Medulla oblongata (tissue), 1 donor: ENCODE measurements around the gene RECK.

Experiments used
- DNase-seq: peaks from one replicate; pipeline ENCODE4 v3.0.0-alpha.2; 2015; ENCODE audit errors: extremely low spot score

The RECK gene

DNA sequence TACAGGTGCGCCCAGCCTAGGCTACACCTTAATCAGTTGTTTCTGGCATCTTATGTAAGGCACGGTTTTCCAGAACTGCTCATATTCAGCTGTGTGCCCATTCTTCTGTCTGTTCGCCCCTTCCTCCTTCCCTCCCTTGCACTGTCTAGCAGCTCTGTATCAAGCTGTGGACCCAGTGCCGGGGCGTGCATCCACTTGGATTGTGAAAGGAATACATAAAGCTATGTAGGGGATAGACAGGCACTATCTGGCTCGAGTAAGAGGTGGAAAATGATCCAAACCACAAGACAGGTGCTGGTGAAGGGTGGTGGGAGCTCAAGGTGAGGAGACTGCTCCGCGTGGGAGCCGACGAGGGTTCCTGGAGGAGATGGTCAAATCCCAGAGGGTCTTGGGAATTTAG is 101.8 kb downstream of the RECK start:
- DNase-seq = no peak

DNA sequence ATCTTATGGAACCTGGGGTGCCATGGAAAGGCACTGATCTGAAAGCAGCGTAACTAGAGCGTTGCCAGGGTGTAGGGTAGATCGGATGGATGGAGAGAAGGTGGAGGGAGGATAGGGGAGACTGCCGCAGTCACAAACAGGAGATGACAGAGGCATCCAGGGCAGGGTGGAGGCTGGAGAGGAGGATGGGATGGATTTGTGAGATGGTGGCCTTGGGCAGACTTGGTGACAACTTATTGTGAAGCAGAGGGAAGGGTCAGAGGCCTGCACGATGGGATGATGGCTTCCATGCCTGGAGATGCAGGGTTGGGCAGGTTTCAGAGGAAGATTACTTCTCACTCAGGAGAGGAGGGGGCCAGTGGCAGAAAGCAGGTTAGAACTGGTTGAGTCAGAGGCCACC is 102.2 kb downstream of the RECK start:
- DNase-seq = no peak

DNA sequence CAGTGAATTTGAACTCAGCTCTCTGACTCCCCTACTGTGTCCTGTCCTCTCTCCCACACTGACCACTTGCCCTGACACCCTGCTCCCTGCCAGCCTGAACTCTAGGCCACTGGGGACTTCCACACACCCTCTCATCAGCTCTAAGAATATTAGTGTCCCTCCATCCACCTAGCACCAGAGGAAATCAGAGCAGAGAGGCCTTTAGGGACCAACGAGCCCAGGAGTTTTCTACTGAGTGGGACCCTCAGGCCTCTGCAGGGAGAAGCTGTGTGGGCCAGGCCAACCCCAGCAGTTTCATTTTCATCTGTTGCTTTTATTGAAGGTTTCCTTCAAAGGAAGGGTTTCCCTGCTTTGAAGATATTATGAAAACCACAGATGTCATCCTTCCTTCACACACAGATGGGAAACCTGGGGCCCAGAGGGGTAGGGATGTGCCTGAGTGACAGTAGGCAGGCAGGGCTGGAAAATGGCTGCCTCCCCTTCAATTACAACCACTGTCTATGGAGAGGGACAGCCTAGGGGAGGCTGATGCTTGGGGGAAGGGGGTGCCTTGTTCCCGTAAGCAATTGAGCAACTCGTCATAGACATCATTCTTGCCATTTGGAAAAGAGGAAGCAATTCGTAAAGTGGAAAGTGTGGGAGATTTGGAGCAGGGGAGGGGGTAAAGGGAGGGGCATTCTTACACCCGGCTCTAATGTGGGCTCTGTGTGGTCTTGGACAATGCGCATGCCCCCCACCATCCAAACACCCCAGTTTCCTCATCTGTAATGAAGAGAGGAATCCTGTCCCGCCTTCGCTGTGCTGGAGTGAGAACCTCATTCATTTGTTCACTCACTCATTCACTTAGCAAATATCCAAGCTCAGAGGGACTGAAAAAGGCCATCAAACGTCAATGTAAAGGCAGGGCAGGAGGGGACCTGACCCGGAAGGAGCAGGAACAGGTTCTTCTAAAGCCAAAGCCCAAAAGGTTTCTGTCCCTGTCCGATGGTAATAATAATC is 103.7 kb downstream of the RECK start:
- DNase-seq = no peak

DNA sequence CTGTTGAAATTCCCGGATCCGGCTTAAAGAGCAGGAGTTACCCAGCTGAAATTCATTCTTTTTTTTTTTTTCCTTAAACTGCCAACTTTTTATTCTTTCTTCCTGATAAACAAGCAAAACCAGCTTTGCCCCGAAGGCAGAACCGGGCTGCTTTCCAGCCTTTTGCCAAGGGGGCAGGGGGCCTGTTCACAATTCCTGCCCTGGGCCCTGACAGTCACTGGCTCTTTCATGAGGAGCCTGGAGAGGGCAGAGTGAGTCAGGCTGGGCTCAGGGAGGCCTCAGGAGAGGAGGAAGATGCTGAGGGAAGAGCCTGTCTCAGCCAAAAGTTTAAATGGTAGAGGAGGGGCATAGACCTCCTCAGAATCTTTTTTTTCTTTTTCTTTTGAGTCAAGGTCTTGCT is 104.6 kb downstream of the RECK start:
- peak; percentile 66 for DNase-seq

DNA sequence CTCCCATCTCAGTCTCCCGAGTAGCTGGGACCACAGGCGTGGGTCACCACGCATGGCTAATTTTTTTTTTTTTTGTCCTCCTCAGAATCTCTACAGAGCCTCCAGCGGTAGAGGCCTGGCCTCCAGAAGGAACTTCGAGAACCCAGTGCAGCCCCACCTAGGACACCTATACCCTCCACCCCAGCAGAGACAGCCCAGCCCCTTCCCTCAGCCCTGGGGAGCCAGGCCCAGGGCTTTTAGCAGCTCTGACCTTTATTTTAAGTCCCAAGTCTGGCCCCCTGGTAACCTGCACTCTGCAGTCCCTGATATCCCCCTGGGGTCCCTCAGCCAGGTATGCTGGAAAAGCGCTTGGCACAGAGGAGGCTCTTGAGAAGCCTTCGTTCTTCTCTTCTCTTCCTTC is 105.0 kb downstream of the RECK start:
- DNase-seq = no peak

DNA sequence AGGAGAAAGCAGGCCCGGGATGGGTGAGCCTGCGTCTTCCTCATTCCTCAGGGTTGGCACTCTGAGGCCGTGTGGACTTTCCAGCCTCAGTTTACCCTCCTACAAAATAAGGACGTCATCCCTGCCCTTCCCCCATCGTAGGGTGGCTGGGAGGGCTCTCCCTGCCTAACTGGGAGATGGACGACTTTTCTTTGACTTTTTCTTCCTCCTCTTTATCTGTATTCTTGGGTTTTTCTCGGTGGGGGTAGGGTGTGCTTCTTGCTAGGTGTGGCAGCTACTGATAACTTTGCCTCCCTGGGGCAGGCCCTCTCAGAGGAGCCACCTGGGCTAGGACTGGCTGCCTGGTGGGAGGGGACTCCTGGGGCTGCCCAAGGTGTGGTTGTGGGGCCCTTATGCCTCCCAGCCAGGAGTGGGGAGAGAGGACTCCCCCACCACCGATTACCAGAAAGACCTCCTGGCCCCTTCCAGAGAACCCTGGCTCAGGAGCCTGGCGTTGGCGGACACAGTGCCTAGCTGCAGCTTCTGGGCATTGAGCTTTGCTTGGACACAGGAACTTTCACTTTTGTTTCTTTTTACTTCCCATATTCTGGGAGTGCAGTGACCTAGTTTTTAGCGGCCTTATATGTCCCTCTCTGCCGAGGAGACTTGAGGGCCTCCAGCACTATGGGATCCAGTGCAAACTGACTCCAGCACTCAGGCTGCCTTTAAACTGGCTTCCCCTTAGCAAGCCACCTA is 106.0 kb downstream of the RECK start:
- peak; percentile 84 for DNase-seq

DNA sequence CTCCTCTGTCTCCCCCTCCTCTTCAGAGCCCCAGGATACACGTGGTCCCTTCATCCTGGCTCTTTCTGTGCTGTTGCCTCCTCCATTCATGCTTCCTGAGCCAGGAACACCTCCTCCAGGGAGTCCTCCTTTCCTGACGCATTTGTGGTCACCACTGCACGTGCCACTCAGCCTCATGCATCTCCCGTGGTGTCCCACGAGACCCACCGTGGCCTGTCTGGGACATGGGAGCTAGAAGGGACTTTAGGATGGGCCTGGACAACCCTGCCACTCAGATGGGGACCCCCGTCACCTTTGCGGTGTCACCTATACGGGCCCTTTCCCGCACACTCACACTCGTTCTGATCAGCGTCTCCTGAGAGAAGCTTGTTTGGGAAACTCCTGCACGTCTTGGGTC is 106.5 kb downstream of the RECK start:
- DNase-seq = no peak

DNA sequence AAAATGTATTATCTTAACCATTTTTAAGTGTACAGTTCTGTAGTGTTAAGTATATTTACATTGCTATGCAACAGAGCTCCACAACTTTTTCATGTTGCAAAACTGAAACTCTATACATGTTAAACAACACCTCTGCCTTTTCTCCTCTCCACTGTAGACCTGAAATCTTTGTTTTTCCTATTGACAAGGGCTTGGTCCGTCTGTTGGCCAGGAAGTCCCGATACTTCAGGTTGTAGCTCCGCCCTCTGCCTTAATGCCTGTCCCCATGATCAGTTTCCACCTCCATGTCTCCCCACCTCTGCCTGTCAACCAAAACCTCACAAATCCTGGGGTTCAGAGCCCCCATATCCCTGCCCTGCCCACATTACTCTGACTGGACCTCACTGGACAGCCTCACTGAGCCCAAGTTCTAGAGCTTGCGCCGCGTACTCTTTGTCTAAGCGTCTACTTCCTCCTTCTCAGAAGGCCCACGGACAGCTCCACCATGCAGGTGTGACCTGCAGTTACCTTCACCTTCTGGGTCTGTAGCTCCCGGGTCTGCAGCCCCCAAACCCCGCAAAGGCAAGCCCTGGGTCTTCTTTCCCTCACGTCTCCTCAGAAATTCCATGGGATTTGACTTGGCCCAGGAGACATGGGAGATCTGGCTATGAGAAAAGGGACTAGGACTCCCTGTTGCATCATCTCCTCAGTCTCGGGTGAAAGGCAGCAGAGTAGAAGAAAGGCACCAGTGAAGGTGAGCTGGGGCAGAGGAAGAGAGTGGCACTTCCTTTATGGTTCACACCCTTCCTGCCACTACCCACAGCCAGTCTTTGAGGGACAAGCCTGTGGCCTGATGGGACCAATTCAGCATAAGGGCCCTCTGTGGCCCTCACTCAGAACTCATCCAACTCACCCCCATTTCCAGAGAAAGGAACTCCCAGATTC is 107.9 kb downstream of the RECK start:
- DNase-seq = no peak

DNA sequence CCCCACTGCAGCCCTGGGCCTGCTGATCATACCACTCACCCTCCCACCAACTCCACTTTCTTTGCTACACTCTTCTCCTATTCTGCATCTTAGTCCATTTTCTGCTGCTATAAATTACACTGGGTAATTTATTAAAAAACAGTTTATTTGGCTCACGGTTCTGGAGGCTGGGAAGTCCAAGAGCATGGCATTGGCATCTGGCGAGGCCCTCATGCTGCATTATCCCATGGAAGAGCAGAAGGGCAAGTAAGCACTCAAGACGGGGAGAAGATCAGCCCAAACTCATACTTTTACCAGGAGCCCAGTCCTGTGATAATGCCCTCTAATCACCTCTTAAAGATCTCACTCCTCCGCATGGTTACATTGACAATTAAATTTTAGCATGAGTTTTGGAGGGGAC is 109.3 kb downstream of the RECK start:
- DNase-seq = no peak

DNA sequence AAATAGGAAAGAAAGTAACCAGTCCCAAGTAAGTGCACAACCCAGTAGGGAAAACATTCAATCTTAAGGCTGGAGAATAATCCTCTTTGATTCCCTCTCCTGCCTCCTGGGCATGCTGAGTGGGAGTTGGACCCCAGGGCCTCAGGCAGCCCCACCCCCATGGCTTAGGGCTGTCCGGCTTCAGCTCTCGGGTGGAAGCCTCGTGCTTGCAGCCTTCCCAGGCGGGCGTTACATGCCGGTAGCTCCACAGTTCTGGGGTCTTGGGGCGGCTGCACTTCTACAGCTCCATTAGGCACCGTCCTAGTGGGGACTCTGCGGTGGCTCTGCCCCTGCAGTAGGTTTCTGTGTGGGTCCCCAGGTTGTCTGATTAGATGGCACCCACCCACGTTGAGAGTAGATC is 109.9 kb downstream of the RECK start:
- DNase-seq = no peak

DNA sequence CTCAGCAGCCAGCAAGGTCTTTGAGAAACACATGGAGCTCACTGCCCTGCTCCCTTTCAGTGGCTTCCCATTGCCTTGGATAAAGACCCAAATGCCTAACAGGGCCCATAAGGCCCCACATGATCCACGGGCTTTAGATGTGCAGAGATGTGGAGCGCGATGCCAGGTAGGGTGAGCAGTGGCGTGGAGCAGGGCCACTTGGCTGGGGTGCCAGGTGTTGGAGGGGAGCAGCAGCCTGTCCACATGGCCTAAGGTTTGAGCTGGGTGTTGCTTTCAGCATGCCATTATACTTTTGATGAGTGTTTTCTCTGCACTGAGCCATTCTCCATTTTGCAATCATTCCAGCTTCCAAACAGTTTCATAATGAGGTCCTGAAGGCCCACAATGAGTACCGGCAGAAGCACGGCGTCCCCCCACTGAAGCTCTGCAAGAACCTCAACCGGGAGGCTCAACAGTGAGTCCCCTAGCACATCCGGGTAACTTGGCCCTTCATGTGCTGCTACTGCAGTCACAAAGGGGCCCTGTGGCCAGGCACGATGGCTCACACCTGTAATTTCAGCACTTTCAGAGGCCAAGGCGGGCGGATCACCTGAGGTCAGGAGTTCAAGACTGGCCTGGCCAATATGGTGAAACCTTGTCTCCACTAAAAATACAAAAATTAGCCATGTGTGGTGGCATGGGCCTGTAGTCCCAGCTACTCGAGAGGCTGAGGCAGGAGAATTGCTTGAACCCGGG is 110.9 kb downstream of the RECK start:
- no peak for DNase-seq

DNA sequence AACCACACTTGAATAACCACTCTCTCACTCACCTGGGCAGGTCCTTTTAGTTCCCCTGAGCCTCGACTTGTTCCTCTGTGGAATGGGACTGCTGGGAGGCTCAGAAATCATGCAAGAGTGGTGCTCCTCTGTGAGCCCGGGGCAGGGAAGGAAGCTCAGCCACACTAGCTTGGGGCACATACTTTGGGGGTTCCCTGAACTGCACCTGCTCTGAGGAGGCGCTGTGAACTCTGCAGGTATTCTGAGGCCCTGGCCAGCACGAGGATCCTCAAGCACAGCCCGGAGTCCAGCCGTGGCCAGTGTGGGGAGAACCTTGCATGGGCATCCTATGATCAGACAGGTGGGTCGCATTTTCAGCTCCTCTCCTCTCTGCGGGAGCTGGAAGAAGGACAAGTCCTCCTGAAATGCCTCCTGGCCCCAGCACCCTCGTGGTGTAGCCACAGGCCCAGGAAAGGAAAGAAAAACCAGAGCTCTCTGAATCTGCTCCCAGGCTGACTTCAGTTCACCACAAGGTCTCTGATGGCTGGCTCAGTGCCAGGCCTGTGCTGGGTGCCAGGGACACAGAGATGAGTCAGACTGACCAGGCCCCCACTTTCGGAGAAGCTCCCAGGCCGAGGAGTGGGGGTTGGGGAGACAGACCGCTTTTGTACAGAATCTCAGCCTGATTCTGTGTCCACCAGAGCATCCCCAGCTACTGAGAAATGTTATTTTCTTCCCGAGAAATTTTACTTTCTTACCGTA is 111.8 kb downstream of the RECK start:
- peak; percentile 99 for DNase-seq

DNA sequence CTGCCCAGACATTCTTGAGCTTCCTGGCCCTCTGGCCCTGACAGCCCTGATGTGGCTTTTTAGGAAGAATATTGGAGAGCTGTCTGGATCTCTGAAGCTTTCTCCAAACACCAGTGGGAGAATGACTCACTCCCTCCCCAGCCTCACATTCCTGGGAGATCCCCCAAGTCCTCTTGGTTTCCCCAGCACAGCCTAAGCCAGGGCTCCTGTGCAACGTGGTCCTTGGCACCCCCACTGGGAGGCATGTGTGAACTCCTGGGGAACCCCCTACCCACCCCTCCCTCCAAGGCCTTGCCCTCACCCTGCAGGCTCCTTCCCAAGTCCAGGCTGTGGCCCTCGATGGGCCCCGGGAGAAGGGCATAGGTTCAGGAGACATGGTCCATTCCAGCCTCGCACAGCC is 112.5 kb downstream of the RECK start:
- peak; percentile 62 for DNase-seq

DNA sequence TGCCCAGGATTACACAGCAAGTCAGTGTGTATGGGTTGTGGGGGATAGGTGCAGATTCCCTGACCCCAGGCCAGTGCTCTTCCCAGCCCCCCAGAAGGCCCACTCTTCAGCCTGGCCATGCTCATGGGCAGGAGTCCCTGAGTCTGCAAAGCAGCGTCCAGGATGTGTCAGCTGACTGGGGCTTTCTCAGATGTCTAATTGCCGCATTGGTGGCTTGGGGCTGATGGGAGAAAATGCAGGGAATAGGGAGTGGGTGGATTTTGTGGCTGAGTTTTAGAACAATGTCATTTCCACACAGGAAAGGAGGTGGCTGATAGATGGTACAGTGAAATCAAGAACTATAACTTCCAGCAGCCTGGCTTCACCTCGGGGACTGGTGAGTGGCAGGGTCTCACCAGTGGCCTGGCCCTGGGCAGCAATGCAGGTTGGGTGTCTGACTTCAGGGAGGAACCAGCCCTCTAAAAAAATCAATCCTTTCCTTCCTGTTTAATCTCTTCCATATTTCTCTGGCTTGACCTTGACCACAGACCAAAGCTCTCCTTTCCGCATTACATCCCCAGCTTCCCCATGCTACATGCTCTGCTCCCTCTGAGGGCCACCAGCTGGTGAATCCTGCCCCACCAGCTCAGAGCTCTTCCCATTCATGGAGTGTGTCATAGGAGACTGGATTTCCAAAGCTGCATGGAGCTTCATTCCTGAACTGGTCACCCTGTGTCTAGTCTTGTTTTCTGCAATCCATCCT is 114.0 kb downstream of the RECK start:
- no peak for DNase-seq

DNA sequence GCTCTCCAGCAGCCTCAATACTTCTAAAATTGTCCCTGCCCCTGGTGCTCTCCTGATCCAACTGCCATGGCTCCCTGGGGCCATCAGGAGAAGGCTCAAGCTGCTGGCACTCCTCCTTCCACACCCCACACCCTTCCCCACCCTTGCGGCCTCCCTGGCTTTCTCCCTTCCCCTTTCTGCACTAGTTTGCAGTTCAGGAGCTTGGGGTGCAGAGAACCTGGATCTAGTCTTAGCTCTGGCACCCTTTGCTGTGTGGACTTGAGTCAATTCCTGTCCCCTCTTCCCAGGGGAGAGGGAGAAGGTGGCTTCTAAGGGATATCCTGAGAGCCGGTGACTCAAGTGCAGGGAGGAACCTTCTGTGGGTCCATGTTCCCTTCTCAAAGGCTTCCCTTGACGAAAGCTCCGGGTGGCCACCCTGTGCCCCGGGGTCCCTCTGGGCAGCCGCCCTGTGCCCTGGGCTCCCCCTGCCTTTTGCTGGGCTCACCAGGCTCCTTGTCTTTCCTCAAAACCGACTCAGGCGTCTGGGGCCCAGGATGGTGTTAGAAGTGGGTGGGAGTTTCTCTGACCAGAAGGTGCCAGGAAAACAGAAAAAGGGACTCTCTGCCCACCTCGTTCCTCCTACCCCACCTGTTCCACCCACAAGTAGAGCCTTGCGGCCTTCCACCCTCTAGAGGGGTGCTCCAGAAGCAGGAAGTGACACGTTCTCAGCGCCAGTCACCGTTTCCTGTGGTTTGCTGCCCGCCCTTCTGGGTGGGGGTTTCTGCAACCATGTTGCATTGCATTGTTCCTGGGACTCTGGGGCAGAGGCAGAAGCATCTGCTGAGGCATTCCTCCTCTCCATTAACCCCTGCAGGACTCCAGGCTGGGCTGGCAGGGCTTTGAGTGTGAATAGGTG is 114.8 kb downstream of the RECK start:
- peak; percentile 60 for DNase-seq

DNA sequence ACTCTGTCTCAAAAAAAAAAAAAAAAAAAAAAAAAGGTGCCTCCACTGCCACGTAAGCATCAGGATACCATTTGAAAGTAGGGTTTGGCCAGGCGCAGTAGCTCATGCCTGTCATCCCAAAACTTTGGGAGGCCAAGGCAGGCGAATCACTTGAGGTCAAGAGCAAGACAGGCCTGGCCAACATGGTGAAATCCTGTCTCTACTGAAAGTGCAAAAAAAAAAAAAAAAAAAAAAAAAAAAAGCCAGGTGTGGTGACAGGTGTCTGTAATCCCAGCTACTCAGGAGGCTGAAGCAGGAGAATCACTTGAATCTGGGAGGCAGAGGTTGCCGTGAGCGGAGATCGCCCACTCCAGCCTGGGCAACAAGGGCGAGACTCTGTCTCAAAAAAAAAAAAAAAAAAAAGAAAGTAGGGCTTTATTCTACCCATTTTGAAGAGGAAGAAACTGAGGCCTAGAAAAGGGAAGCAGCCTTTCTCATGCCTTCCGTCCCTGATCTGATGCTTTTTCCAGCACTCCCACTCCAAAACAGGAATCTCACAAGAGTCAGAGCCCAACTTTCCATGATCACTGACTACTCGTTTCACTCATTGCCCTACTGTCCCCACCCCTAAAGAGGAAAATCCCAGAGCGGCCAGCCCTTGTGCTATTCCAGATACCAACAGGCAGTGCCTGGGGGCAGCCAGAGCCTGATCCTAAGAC is 116.2 kb downstream of the RECK start:
- no peak for DNase-seq

DNA sequence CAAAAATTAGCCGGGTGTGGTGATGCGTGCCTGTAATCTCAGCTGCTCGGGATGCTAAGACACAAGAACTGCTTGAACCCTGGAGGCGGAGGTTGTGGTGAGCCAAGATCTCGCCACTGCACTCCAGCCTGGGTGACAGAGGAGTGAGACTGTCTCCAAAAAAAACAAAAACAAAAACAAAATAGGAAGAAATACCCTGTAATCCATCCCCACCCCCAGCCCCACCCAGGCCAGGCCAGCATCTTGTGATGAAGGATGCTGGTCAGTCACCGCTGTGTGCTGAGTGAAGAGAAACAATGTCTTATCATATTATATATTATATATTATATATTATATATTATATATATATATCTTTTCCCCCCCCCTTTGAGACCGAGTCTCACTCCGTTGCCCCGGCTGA is 117.0 kb downstream of the RECK start:
- no peak for DNase-seq

DNA sequence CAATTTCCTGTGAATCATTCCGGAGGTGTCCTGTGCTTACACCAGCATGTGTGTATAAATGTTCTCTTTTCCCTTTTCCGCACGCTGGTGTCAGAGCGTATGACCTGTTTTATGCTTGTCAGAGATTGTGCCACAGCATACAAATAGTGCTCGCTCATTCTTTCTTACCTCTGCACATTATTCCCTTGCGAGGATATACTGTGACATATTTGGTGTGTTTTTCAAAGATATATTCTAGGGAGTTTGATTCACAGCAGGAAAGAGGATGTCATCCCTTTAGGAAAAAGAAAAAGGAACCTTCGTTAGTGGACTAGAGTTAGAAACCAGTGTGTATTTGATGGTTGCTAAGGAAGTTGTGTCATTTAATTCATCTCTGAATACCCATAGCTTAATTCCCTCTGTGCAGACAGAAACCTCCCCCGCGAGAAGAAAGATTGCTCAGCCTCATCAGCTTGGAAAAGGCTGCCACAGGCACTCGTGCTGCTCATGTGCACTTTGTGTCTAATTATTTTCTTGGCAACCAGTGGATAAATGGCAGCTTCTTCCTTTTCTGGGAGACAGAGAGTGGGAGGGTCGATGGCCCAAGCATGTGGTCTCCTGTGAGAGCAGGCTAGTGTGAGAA is 117.7 kb downstream of the RECK start:
- DNase-seq = peak; percentile 79
